ENCODE results near the gene PTPN14. TPM values are rescaled to one million over a fixed set of nuclear protein-coding genes. Genes with fewer than 3 reads are reported as not detected.

Gene PTPN14
- total RNA-seq, 1 experiment from 2014 or later = 76.4 TPM

DNA sequence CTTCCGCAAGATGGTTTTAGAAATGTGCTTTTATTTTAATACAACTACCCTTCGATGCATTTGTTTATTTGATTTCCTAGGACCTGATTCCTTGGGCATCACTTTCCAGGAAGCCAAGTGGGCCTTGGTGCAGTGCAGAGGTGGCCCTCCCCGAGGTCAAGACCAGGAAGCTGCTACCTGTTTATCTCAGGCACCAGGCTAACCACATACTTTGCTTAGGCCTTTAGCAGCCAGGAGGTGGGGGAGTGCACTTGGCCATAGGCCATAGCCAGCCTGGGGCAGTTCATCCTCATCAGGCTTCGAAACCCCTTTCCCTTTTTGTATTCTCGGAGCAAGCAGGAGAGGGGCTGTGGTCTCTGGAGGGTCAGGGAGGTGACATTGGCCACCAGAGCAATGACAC lies 225.0 kb downstream of the PTPN14 start:
- H3K4me2 ChIP-seq (ENCODE audit: insufficient read depth, insufficient read length, low read length) = no peak overlapping the region
- H3K79me1 ChIP-seq (ENCODE audit: insufficient read depth, low read depth, low read length, poor library complexity, severe bottlenecking) = no peaks in the 10 kb centered on the region
- no peak overlapping the region for H3K18ac ChIP-seq (ENCODE audit: insufficient read length, low read depth, low read length)
- no peaks in the 10 kb centered on the region for H3K9me3 ChIP-seq (ENCODE audit: control insufficient read depth, low read depth, low read length)
- H3K23me2 ChIP-seq (ENCODE audit: insufficient read length, low read depth, low read length, poor library complexity, severe bottlenecking) = no peaks in the 10 kb centered on the region
- peaks cover 5 to 7% of the 10 kb centered on the region in 2 experiments; a peak in 3 of 4 replicates for H3K4me1 Mint-ChIP-seq
- no peak overlapping the region; a peak in 1 of 7 replicates for H3K27ac Mint-ChIP-seq
- H3K27ac ChIP-seq (ENCODE audit: insufficient read length, low read depth, low read length) = no peak overlapping the region
- H2BK12ac ChIP-seq (ENCODE audit: insufficient read length, low read depth, low read length) = no peak overlapping the region
- H3T11ph ChIP-seq (ENCODE audit: low read length) = no peak overlapping the region
- H3K4me1 ChIP-seq (ENCODE audit: insufficient read depth, low read length) = no peaks in the 10 kb centered on the region
- no peak overlapping the region for H2BK20ac ChIP-seq (ENCODE audit: low read depth, low read length, poor library complexity, severe bottlenecking)
- H4K91ac ChIP-seq (ENCODE audit: insufficient read length, low read depth, low read length) = no peak overlapping the region
- no peaks in the 10 kb centered on the region; the same call in 1 of the 2 replicates for H3K27me3 ChIP-seq (ENCODE audit: insufficient read depth, low read length)
- no peaks in the 10 kb centered on the region for H3K79me2 ChIP-seq (ENCODE audit: insufficient read depth, low read length)
- H2AFZ ChIP-seq (ENCODE audit: low read length) = no peak overlapping the region
- H3K56ac ChIP-seq (ENCODE audit: insufficient read length, low read depth, low read length) = no peak overlapping the region
- no peak overlapping the region for H2AK5ac ChIP-seq (ENCODE audit: insufficient read length, low read length)
- WGBS (ENCODE audit: extremely low coverage, insufficient read length, low lambda C conversion rate) = no CpG with 5 or more reads among the region's 5 CpGs
- no peak overlapping the region for H4K5ac ChIP-seq (ENCODE audit: insufficient read length, low read depth, low read length)
- no peak for DNase-seq
- H3K9ac ChIP-seq (ENCODE audit: extremely low read depth, insufficient read length, low read length) = no peak overlapping the region
- no peak overlapping the region for H3K14ac ChIP-seq (ENCODE audit: insufficient read depth, low read length)
- no peak overlapping the region for H2BK15ac ChIP-seq (ENCODE audit: low read depth, low read length)
- no peak overlapping the region for H3K4me3 Mint-ChIP-seq
- H2BK120ac ChIP-seq (ENCODE audit: low read depth, low read length, poor library complexity, severe bottlenecking) = no peak overlapping the region
- no peaks in the 10 kb centered on the region for H3K9me3 Mint-ChIP-seq
- H3K27me3 Mint-ChIP-seq (ENCODE audit: low read depth) = peaks cover 3% of the 10 kb centered on the region; the same call in 1 of the 2 replicates
- TF ChIP-seq CTCF (conservative IDR thresholded peaks at IDR 0.05) = no peak
- H3K23ac ChIP-seq (ENCODE audit: insufficient read length, low read depth, low read length) = no peak overlapping the region
- H3K36me3 Mint-ChIP-seq (ENCODE audit: insufficient read depth in 1 of 3, low read depth in 3 of 3) = no peaks in the 10 kb centered on the region; a peak in 1 of 7 replicates
- H4K20me1 ChIP-seq (ENCODE audit: control insufficient read depth, insufficient read depth, insufficient read length) = no peaks in the 10 kb centered on the region
- no peak overlapping the region for H3K4ac ChIP-seq (ENCODE audit: low read depth, low read length)
- no peak overlapping the region for H2BK5ac ChIP-seq (ENCODE audit: insufficient read length, low read length)
- H4K8ac ChIP-seq (replicated peaks; ENCODE audit: insufficient read length, low read depth, low read length) = no peak overlapping the region
